MCF 10A (cell line): ENCODE data around the gene LLCFC1. TPM values are rescaled to one million over a fixed set of nuclear protein-coding genes. Genes with fewer than 3 reads are reported as not detected.

Experiments
- BruUV-seq: library from RNA; stranded (reverse); fragments of 400-500 nt; replicated peaks from 2 replicates; lab custom pipeline; 2021; lab: Mats Ljungman, UMichigan
- CTCF ChIA-PET: fragments of 300-600 bp; sonication (Branson Sonifier 250); formaldehyde crosslinking; extraction: SDS; loops from one replicate; lab custom pipeline; 2021; ENCODE audit warnings: antibody characterized with exemption, inconsistent platforms; lab: Yijun Ruan, JAX
- POLR2A ChIA-PET: fragments of 300-600, 350-650 bp; sonication (Branson Sonifier 250); formaldehyde crosslinking; extraction: SDS; loops from one replicate; lab custom pipeline; 2020; ENCODE audit warnings: antibody characterized with exemption, inconsistent platforms; lab: Yijun Ruan, JAX
- DNase-seq: peaks from one replicate; pipeline ENCODE4 v3.0.0-alpha.2; 2018; ENCODE audit not compliant: unreplicated experiment
- H3K27ac Mint-ChIP-seq: one replicate; pipeline ENCODE4 v1.8.0; 2022; ENCODE audit warnings: mild to moderate bottlenecking, low read depth, mixed read lengths; ENCODE audit not compliant: unreplicated experiment
- H3K27me3 Mint-ChIP-seq: one replicate; pipeline ENCODE4 v1.8.0; 2022; ENCODE audit warnings: mixed read lengths; ENCODE audit not compliant: insufficient read depth, unreplicated experiment
- H3K36me3 Mint-ChIP-seq: one replicate; pipeline ENCODE4 v1.8.0; 2022; ENCODE audit warnings: mild to moderate bottlenecking, moderate library complexity, mixed read lengths; ENCODE audit not compliant: insufficient read depth, unreplicated experiment
- H3K4me1 Mint-ChIP-seq: one replicate; pipeline ENCODE4 v1.8.0; 2022; ENCODE audit warnings: mixed read lengths; ENCODE audit not compliant: insufficient read depth, unreplicated experiment
- H3K4me3 Mint-ChIP-seq: one replicate; pipeline ENCODE4 v1.8.0; 2022; ENCODE audit warnings: mild to moderate bottlenecking, moderate library complexity, mixed read lengths; ENCODE audit not compliant: unreplicated experiment
- H3K9me3 Mint-ChIP-seq: one replicate; pipeline ENCODE4 v1.8.0; 2022; ENCODE audit warnings: mixed read lengths; ENCODE audit not compliant: unreplicated experiment
- CTCF ChIP-seq: fragments of 200-600 bp; IDR thresholded peaks from one replicate; pipeline ENCODE4 v1.8.0; 2022; ENCODE audit warnings: antibody characterized with exemption, mild to moderate bottlenecking; ENCODE audit not compliant: unreplicated experiment
- intact Hi-C: fragments of 100-400 bp; cut with micrococcal nuclease; formaldehyde crosslinking; loops from 2 replicates; pipeline ENCODE4 v1.14.1; 2022
- total RNA-seq: library from RNA; stranded (reverse); gene quantifications from 2 replicates; pipeline ENCODE4 v1.2.3, GENCODE V29; 2022

The LLCFC1 gene
- total RNA-seq, 1 experiment from 2014 or later: not detected

- CTCF ChIA-PET: interaction anchor here (0.6 kb wide), 3 partner anchors 39 to 190 kb away, joined by 3 to 4 read pairs (median 3); partner anchors contain the start of gene PIP
- Mint-ChIP-seq H3K4me3 (no peak overlapping the region), H3K9me3 (no peaks in the 10 kb centered on the region), H3K36me3 (no peaks in the 10 kb centered on the region), H3K27me3 (peaks cover 8% of the 10 kb centered on the region), H3K27ac (no peak overlapping the region), H3K4me1 (peaks cover 6% of the 10 kb centered on the region)
- BruUV-seq: no TSS peak
- no peak for TF ChIP-seq CTCF
- POLR2A ChIA-PET: no interaction called here
- intact Hi-C loops: no loop called here
- DNase-seq: no peak
Observed at GRCh38 chr7:142941541-142941940, 2.3 kb downstream of the LLCFC1 start.

- no peak for TF ChIP-seq CTCF
Observed at GRCh38 chr7:142942746-142943145, 3.5 kb downstream of the LLCFC1 start.

GRCh38 chr7:142943706-142944268 lies 4.5 kb downstream of the LLCFC1 start:
- intact Hi-C loops: no loop called here
- Mint-ChIP-seq H3K4me1 (peaks cover 6% of the 10 kb centered on the region), H3K27ac (no peak overlapping the region), H3K4me3 (no peak overlapping the region), H3K36me3 (no peaks in the 10 kb centered on the region), H3K27me3 (peaks cover 17% of the 10 kb centered on the region), H3K9me3 (no peaks in the 10 kb centered on the region)
- POLR2A ChIA-PET: interaction anchor here (0.6 to 1.0 kb wide), 2 partner anchors 44 to 45 kb away, joined by 3 read pairs; no protein-coding TSS in a partner anchor
- CTCF ChIA-PET: interaction anchor here (1.0 to 2.4 kb wide), 3 partner anchors 26 to 77 kb away, joined by 3 to 13 read pairs (median 3); no protein-coding TSS in a partner anchor
- TF ChIP-seq CTCF: no peak
- peak; percentile 50 for DNase-seq
- BruUV-seq: no TSS peak

More at GRCh38 chr7:142942746-142943145, 3.5 kb downstream of the LLCFC1 start:
- intact Hi-C loops: no loop called here
- no peak for DNase-seq
- POLR2A ChIA-PET: no interaction called here
- Mint-ChIP-seq H3K9me3 (no peaks in the 10 kb centered on the region), H3K27me3 (peaks cover 11% of the 10 kb centered on the region), H3K27ac (no peak overlapping the region), H3K4me3 (no peak overlapping the region), H3K4me1 (peaks cover 6% of the 10 kb centered on the region), H3K36me3 (no peaks in the 10 kb centered on the region)
- no TSS peak for BruUV-seq
- CTCF ChIA-PET: interaction anchor here (0.5 to 2.4 kb wide), 4 partner anchors 27 to 422 kb away, joined by 3 to 13 read pairs (median 4); no protein-coding TSS in a partner anchor

- peaks cover 15% of the 10 kb centered on the region for H3K27me3 Mint-ChIP-seq
- peaks cover 6% of the 10 kb centered on the region for H3K4me1 Mint-ChIP-seq
- no peak for DNase-seq
- no peaks in the 10 kb centered on the region for H3K36me3 Mint-ChIP-seq
- POLR2A ChIA-PET: no interaction called here
- H3K9me3 Mint-ChIP-seq: no peaks in the 10 kb centered on the region
- no TSS peak for BruUV-seq
- CTCF ChIA-PET: interaction anchor here (0.6 to 2.4 kb wide), 3 partner anchors 55 to 78 kb away, joined by 3 to 13 read pairs (median 3); no protein-coding TSS in a partner anchor
- H3K27ac Mint-ChIP-seq: no peak overlapping the region
- no peak overlapping the region for H3K4me3 Mint-ChIP-seq
- intact Hi-C loops: no loop called here
- no peak for TF ChIP-seq CTCF
Observed at GRCh38 chr7:142945001-142945400, 5.7 kb downstream of the LLCFC1 start.
